CD4-positive, alpha-beta memory T cell (primary cell): ENCODE measurements around the gene ST6GALNAC6. TPM values are rescaled to one million over a fixed set of nuclear protein-coding genes. Genes with fewer than 3 reads are reported as not detected.
"Not testable (repeated sequence)": the region's sequence is repeated elsewhere in the genome, so short reads cannot be mapped to it uniquely, and the experiment has no call there.

ENCODE experiments used
- CTCF ChIA-PET: fragments of 350-600 bp; sonication (Branson Sonifier 250); formaldehyde crosslinking; loops from one replicate; lab custom pipeline; 2021; ENCODE audit warnings: inconsistent platforms; ENCODE audit not compliant: partially characterized antibody; lab: Charles Lee
- POLR2A ChIA-PET: fragments of 350-600 bp; sonication (Branson Sonifier 250); formaldehyde crosslinking; loops from one replicate; lab custom pipeline; 2021; ENCODE audit not compliant: partially characterized antibody; lab: Charles Lee
- DNase-seq, 5 donors: peaks; one replicate each; pipeline versions ENCODE4 v3.0.0 to v3.0.0-alpha.2; 2020 to 2022; ENCODE audit warnings: mixed read lengths in 1 of 5
- H3K27ac ChIP-seq: one replicate; pipeline ENCODE4 v1.7.0; 2013; ENCODE audit warnings: low read depth, low read length
- H3K27me3 ChIP-seq: 2 replicates; pipeline ENCODE4 v1.7.0; 2013; ENCODE audit warnings: mild to moderate bottlenecking, low read length, moderate library complexity; ENCODE audit not compliant: insufficient read depth
- H3K36me3 ChIP-seq: 2 replicates; pipeline ENCODE4 v1.7.0; 2013; ENCODE audit warnings: mild to moderate bottlenecking, low read length, moderate library complexity; ENCODE audit not compliant: insufficient read depth
- H3K4me1 ChIP-seq: 2 replicates; pipeline ENCODE4 v1.7.0; 2013; ENCODE audit warnings: mild to moderate bottlenecking, low read length, moderate library complexity; ENCODE audit not compliant: insufficient read depth
- H3K4me3 ChIP-seq, 2 donors: one replicate each; pipeline ENCODE4 v1.7.0; 2013; ENCODE audit warnings: low read length in 2 of 2, mild to moderate bottlenecking in 1 of 2
- H3K9me3 ChIP-seq, 2 donors: one replicate each; pipeline ENCODE4 v1.7.0; 2013; ENCODE audit warnings: low read length in 2 of 2, control low read depth in 1 of 2; ENCODE audit not compliant: control insufficient read depth in 1 of 2
- H3K27ac Mint-ChIP-seq, 7 donors: one replicate each; pipeline ENCODE4 v1.8.0; 2020 to 2021; ENCODE audit warnings: mixed read lengths in 7 of 7, mild to moderate bottlenecking in 6 of 7, inconsistent platforms in 3 of 7, moderate library complexity in 3 of 7
- H3K27me3 Mint-ChIP-seq, 2 donors: one replicate each; pipeline ENCODE4 v1.8.0; 2020 to 2021; ENCODE audit warnings: mixed read lengths in 2 of 2
- H3K36me3 Mint-ChIP-seq, 2 donors: one replicate each; pipeline ENCODE4 v1.8.0; 2020 to 2021; ENCODE audit warnings: mixed read lengths in 2 of 2, inconsistent platforms in 1 of 2, mild to moderate bottlenecking in 1 of 2
- H3K4me1 Mint-ChIP-seq, 4 donors: one replicate each; pipeline ENCODE4 v1.8.0; 2020 to 2021; ENCODE audit warnings: mixed read lengths in 4 of 4, mild to moderate bottlenecking in 1 of 4
- H3K4me3 Mint-ChIP-seq, 8 donors: one replicate each; pipeline ENCODE4 v1.8.0; 2020 to 2021; ENCODE audit warnings: mixed read lengths in 8 of 8, mild to moderate bottlenecking in 7 of 8, moderate library complexity in 6 of 8, inconsistent platforms in 3 of 8
- H3K9me3 Mint-ChIP-seq, 8 donors: one replicate each; pipeline ENCODE4 v1.8.0; 2020 to 2021; ENCODE audit warnings: mixed read lengths in 8 of 8, mild to moderate bottlenecking in 5 of 8, inconsistent platforms in 3 of 8, moderate library complexity in 1 of 8
- intact Hi-C: fragments of 100-400 bp; cut with micrococcal nuclease; formaldehyde crosslinking; loops from one replicate; pipeline ENCODE4 v1.15.1; 2023
- polyA plus RNA-seq, 2 donors: library from polyadenylated mRNA; unstranded; fragments of 300-500 nt; fragmentation: Illumina TruSeq; gene quantifications; one replicate each; pipeline ENCODE4 v1.2.3, GENCODE V29; 2021
- total RNA-seq, 2 experiments: library from RNA; stranded (reverse); gene quantifications; one replicate each; pipeline ENCODE4 v1.2.3, GENCODE V29; 2021

Gene ST6GALNAC6
- total and polyA plus RNA-seq, 4 experiments from 2014 or later, result 45.2 to 127 (median 85.5) TPM

DNA sequence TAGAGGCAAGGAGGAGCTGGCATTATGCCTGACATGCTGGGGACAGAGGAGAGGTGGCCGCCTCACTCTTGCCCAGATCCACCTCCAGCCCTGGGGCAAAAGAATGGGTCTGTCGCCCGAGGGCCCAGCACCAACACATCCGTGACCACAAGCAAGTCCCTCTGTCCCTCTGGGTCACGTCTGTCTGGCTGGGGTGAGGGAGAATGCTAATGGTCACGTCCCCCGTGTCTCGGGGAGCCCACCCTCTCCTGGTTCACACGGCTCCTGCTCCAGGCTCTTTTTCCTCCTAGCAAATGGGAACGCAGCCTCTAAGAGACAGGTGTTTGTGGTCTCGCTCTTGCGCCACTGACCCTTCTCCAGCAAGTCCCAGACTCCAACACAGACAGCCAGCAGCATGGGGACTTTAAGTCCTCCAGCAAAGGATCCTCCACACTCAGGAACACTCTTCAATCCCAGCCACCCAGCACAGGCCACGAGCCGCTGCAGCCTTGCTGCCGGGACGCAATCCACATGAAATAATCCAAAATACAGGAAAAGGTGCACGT is 49.0 kb downstream of the ST6GALNAC6 start:
- Histone ChIP-seq H3K9me3 (peaks cover 0 to 16% of the 10 kb centered on the region in 2 donors), H3K4me1 (peaks cover 25% of the 10 kb centered on the region), H3K27me3 (no peaks in the 10 kb centered on the region), H3K27ac (no peak overlapping the region), H3K4me3 (no peak overlapping the region), H3K36me3 (no peaks in the 10 kb centered on the region)
- peaks cover 12 to 18% of the 10 kb centered on the region in 2 donors for H3K36me3 Mint-ChIP-seq
- peaks cover 0 to 23% (median 13%) of the 10 kb centered on the region in 8 donors for H3K9me3 Mint-ChIP-seq
- no peak for DNase-seq
- no peaks in the 10 kb centered on the region for H3K27me3 Mint-ChIP-seq
- peaks cover 3 to 30% (median 18%) of the 10 kb centered on the region in 4 donors for H3K4me1 Mint-ChIP-seq
- intact Hi-C loops, result no loop called here
- POLR2A ChIA-PET, result no interaction called here
- CTCF ChIA-PET, result no interaction called here
- no peak overlapping the region for H3K4me3 Mint-ChIP-seq
- H3K27ac Mint-ChIP-seq, result peak overlapping the region in 1 of 7 donors; percentile 36

DNA sequence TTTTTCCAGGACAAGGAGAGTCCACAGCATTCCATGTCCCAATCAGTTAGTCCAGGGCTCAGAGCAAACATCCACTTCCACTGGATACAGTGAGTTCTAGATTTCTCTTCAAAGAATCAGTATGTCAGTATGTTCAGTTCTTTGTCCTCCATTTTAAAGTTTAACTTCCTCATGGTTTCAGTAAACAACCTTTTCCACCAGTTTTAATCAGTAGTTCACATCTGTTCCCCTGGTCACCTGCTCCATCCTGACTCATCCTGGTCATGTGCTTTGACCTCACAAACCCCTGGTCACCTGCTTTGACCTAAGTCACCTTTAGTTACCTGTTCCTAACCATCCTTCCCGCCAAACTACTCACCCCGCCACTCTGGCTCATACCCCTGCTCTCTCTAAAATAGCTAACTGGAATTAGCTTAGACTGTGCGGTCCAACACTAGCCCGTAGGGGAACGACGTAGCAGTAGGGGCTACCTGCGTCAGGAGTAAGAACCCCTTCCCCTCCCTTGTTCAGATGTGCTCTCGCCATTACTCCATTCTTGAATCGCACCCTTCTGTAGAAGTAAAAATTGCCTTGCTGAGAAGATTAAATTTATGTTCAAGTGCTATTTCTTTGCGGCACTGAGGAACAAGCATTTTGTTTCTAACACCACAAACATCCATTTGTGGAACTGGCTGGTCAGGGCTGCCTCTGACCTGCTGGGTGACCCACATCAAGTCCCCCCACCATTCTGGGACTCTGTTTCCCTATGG is 50.5 kb downstream of the ST6GALNAC6 start:
- no peak overlapping the region for H3K27ac ChIP-seq
- intact Hi-C loops, result no loop called here
- no peak for DNase-seq
- H3K36me3 ChIP-seq, result no peaks in the 10 kb centered on the region
- Mint-ChIP-seq H3K4me1 (peaks cover 3 to 22% (median 14%) of the 10 kb centered on the region in 4 donors), H3K36me3 (peaks cover 11 to 18% of the 10 kb centered on the region in 2 donors), H3K9me3 (peaks cover 0 to 23% (median 13%) of the 10 kb centered on the region in 8 donors), H3K27me3 (no peaks in the 10 kb centered on the region), H3K4me3 (no peak overlapping the region), H3K27ac (peak overlapping the region in 3 of 7 donors; percentile 12 to 30 (median 15))
- ChIA-PET POLR2A (no interaction called here), CTCF (interaction anchor here (2.5 kb wide), 1 partner anchor 21 kb away, joined by 8 read pairs; no protein-coding TSS in a partner anchor)
- H3K4me3 ChIP-seq, result no peak overlapping the region
- peaks cover 18% of the 10 kb centered on the region for H3K4me1 ChIP-seq
- H3K27me3 ChIP-seq, result no peaks in the 10 kb centered on the region
- H3K9me3 ChIP-seq, result peaks cover 0 to 16% of the 10 kb centered on the region in 2 donors

DNA sequence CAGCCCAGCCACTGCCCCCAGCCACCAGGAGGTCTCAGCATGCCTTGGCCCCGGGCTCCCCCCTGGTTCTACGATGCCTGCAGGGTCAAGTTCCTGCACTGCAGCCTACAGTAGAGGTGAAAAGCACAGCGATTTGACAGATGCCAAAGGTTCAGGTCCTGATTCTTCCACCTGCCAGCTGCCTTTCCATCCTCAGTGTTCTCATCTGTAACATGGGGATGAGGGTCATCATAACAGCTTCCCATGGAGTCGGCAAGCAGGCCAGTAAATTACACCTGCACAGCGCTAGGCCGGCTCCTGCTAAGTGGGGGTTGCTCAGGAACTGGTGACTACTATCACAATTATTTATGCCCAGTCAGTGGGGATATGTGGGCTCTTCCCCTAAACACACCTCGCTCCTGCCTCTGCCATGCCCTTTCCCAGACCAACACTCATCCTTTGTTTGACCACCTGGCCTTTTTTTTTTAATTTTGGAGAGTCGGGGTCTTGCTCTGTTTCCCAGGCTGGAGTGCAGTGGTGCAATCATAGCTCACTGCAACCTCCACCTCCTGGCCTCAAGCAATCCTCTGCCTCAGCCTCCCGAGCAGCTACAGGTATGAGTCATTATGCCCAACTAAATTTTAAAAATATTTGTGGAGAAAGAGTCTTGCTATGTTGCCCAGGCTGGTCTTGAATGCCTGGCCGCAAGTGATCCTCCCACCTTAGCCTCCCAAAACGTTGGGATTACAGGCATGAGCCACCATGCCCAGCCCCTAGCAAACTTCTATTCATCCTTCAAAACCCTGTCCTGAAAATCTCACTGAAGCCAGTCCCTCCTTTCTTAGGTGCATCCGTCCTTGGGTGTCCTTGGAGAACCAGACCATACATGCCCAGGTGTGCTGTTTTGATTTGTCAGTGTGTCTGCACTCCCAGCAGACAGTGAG is 51.3 kb downstream of the ST6GALNAC6 start:
- H3K27me3 Mint-ChIP-seq, result no peaks in the 10 kb centered on the region
- peaks cover 3 to 17% (median 10%) of the 10 kb centered on the region in 4 donors for H3K4me1 Mint-ChIP-seq
- ChIA-PET POLR2A (interaction anchor here (1.1 to 1.5 kb wide), 2 partner anchors 10 to 13 kb away, joined by 3 to 4 read pairs; no protein-coding TSS in a partner anchor), CTCF (interaction anchor here (2.5 kb wide), 1 partner anchor 22 kb away, joined by 8 read pairs; no protein-coding TSS in a partner anchor)
- H3K36me3 Mint-ChIP-seq, result peaks cover 9 to 18% of the 10 kb centered on the region in 2 donors
- no peaks in the 10 kb centered on the region for H3K27me3 ChIP-seq
- no peak overlapping the region for H3K27ac ChIP-seq
- peaks cover 0 to 16% of the 10 kb centered on the region in 2 donors for H3K9me3 ChIP-seq
- H3K4me3 ChIP-seq, result no peak overlapping the region
- no peak overlapping the region for H3K27ac Mint-ChIP-seq
- H3K4me1 ChIP-seq, result peaks cover 11% of the 10 kb centered on the region
- H3K36me3 ChIP-seq, result no peaks in the 10 kb centered on the region
- no peak overlapping the region for H3K4me3 Mint-ChIP-seq
- peaks cover 0 to 23% (median 13%) of the 10 kb centered on the region in 8 donors for H3K9me3 Mint-ChIP-seq
- intact Hi-C loops, result no loop called here
- DNase-seq, result no peak

DNA sequence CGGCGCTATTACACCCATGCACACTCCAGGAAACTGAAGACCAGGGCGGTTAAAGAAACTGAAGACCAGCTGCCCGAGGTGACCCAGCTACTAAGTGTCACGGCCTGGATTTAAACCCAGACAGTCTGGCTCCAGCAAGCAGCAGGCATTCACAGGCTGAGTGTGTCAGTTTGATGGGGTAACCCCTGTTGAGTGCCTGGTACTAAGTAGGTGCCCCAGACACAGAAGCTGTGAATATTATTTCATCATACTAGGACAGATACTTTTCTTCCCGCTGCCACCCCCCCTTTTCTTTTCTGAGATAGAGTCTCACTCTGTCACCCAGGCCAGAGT is 52.3 kb downstream of the ST6GALNAC6 start:
- Histone ChIP-seq H3K36me3 (no peaks in the 10 kb centered on the region), H3K9me3 (peaks cover 0 to 16% of the 10 kb centered on the region in 2 donors), H3K27me3 (no peaks in the 10 kb centered on the region), H3K4me3 (no peak overlapping the region), H3K27ac (no peak overlapping the region), H3K4me1 (peaks cover 5% of the 10 kb centered on the region)
- Mint-ChIP-seq H3K27ac (no peak overlapping the region), H3K4me3 (no peak overlapping the region), H3K36me3 (peaks cover 9 to 18% of the 10 kb centered on the region in 2 donors), H3K9me3 (peaks cover 0 to 23% (median 13%) of the 10 kb centered on the region in 8 donors), H3K4me1 (peaks cover 2 to 8% (median 5%) of the 10 kb centered on the region in 4 donors), H3K27me3 (no peaks in the 10 kb centered on the region)
- intact Hi-C loops, result no loop called here
- ChIA-PET CTCF (interaction anchor here (2.5 kb wide), 1 partner anchor 23 kb away, joined by 8 read pairs; no protein-coding TSS in a partner anchor), POLR2A (interaction anchor here (1.1 to 1.5 kb wide), 2 partner anchors 9 to 14 kb away, joined by 3 to 4 read pairs; no protein-coding TSS in a partner anchor)
- DNase-seq, result no peak

DNA sequence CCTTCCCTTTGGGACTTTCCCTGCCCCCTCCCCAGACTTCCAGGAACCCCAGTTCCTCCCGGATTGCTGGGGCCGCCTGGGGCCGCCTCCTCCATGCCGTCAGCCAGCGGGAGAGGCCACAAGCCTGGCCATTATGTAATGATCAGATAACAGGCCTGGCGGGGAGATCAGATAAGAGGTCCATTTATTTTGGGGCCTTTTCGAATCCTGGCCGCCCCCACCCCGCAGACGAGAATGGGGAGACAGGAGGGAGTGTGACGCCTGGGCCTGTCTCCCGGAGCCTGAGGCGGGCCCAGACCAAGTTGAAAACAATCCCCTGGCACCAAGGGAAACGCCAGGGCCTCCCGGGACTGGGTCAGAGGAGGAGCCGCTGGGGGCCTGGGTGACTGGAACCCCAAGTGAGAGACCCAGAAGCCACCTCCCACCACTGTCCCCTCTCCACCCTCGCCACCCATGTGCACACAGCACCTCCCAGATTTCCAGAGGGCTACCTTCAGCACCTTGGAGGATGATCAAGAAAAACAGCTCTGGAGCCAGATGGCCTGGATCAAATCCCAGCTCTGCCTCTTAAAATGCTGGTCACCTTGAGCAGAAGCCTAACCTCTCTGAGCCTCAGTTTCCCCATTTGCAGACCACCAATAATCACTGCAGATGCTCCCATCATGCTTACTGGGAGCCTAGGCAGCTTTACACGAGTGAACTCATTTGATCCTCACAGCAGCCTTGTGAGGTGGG is 52.8 kb downstream of the ST6GALNAC6 start:
- Mint-ChIP-seq H3K27me3 (no peaks in the 10 kb centered on the region), H3K36me3 (peaks cover 9 to 18% of the 10 kb centered on the region in 2 donors), H3K27ac (no peak overlapping the region), H3K9me3 (peaks cover 0 to 23% (median 13%) of the 10 kb centered on the region in 8 donors), H3K4me1 (peaks cover 0 to 4% (median 1%) of the 10 kb centered on the region in 4 donors), H3K4me3 (no peak overlapping the region)
- H3K36me3 ChIP-seq, result no peaks in the 10 kb centered on the region
- no peak overlapping the region for H3K4me3 ChIP-seq
- H3K9me3 ChIP-seq, result peaks cover 0 to 16% of the 10 kb centered on the region in 2 donors
- CTCF ChIA-PET, result no interaction called here
- H3K27me3 ChIP-seq, result no peaks in the 10 kb centered on the region
- H3K4me1 ChIP-seq, result no peaks in the 10 kb centered on the region
- H3K27ac ChIP-seq, result no peak overlapping the region
- POLR2A ChIA-PET, result interaction anchor here (1.1 to 1.5 kb wide), 2 partner anchors 9 to 15 kb away, joined by 3 to 4 read pairs; no protein-coding TSS in a partner anchor
- intact Hi-C loops, result no loop called here
- DNase-seq, result no peak

DNA sequence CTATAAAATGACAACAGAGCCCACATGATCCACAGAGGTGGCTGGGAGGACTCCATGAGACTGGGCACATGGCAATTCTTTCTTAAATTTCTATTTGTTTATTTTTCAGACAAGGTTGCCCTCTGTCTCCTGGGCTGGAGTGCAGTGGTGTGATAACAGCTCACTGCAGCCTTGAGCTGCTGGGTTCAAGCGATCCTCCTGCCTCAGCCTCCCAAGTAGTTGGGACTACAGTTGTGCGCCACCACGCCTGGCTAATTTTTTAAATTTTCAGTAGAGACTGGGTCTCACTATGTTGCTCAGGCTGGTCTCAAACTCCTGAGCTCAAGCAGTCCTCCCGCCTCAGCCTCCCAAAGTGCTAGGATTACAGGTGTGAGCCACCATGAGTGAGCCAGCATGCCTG is 53.8 kb downstream of the ST6GALNAC6 start:
- POLR2A ChIA-PET, CTCF ChIA-PET, H3K36me3 ChIP-seq, H3K4me3 Mint-ChIP-seq, intact Hi-C loops, H3K27ac ChIP-seq, H3K4me3 ChIP-seq, H3K4me1 ChIP-seq, H3K27me3 Mint-ChIP-seq, DNase-seq, H3K27ac Mint-ChIP-seq, H3K4me1 Mint-ChIP-seq, H3K27me3 ChIP-seq: not testable (repeated sequence)
- H3K36me3 Mint-ChIP-seq, result peaks cover 12 to 19% of the 10 kb centered on the region in 2 donors
- peaks cover 0 to 16% of the 10 kb centered on the region in 2 donors for H3K9me3 ChIP-seq
- H3K9me3 Mint-ChIP-seq, result peaks cover 0 to 23% (median 12%) of the 10 kb centered on the region in 8 donors
